ENCODE measurements around the gene FAT2.
"Not testable (repeated sequence)": the region's sequence is repeated elsewhere in the genome, so short reads cannot be mapped to it uniquely, and the experiment has no call there.

FAT2 gene

DNA sequence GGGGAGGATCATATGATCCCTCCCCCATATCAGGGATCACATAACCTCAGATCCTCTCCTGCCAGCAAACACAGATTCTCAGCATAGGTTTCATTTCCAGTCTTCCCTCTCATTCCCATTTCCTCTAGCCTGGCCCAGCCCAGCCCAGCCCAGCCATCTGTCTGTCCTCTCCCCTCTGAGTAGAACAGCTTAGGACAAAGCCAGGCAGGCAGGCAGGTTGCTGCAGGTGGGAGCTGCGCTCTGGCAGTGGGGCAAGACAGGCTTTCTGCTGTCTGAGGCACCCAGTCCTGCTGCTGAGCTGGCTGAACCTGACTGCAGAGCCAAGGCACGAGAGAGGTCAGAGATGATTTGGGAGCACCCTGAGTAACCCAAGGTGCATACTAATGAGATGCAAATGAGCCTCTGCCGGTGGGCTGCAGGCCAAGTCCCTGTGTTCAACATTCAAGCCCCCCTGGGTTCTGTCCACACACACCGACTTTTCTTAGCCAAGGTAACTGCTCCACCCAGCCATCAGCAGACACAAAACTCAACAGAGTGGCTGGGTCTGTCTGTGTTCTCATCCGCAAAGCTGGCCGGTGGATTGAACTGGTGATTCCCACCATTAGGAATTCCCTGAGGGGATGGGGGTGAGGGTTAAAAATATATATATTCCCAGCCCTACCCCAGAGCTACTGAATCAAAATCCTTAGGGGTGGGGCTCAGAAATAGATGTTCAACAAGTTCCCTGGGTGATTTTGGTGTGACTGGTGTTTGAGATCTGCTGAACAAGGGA, 9.1 kb downstream of the FAT2 start:
- DNase-seq (ENCODE audit: low read depth in 2 of 2), result no peak

DNA sequence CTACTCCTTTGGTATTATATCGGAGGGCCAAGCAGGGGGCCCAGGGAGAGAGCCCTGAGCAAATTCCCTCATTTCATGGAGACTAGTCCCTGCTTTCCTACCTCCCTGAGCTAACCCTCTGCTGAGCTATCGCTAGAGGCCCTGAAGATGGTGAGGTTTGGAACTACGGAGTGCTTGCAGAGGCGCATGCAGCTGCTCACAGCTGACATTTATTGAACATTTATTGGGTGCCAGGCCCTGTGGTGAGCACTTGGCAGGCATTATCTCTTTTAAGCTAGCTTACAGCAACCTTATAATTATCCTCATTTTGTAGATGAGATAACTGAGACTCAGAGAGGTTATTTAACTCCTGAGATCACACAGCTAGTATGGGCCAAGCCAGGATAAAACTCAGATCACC, 9.8 kb downstream of the FAT2 start:
- no peak for DNase-seq (ENCODE audit: low read depth in 2 of 2)

- DNase-seq (ENCODE audit: low read depth in 2 of 2), result no peak
Measured at GRCh38 chr5:151580858-151581257, 10.3 kb downstream of the FAT2 start.

DNA sequence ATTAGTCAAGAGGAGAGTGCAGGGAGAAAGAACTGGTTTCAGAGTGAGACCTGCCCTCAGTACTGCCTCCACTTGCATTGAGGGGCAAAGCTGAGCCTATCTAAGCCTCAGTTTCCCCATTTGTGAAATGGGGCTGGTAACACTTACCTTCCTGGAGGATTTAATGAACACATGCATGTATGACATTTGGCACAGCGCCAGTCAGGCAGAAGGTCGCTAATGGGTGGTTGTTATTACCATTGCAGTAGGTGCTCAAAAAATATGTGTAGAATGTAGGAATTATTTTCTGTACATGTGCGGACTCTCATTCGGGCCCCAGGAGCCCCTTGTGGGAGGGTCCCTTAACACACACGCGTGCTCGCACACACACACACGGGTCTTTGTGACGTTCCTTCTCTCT, 10.9 kb downstream of the FAT2 start:
- DNase-seq (ENCODE audit: low read depth in 2 of 2), result no peak

DNA sequence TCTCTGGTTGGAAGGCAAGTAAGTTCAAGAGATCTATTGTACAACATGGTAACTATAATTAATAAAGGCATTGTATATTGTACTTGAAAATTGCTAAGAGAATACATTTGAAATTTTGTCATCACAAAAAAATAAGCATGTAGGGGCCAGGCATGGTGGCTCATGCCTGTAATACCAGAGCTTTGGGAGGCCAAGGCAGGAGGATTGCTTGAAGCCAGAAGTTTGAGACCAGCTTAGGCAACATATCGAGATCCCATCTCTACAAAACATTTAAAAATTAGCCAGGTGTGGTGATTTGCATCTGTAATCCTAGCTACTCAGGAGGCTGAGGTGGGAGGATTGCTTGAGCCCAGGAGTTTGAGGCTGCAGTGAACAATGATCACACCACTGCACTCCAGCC, 12.0 kb downstream of the FAT2 start:
- DNase-seq (ENCODE audit: low read depth in 2 of 2), result not testable (repeated sequence)

GRCh38 chr5:151578326-151579025, 12.7 kb downstream of the FAT2 start:
- DNase-seq (ENCODE audit: low read depth in 2 of 2), result no peak

- DNase-seq (ENCODE audit: low read depth in 2 of 2), result no peak
Measured at GRCh38 chr5:151577566-151577965, 13.6 kb downstream of the FAT2 start.

DNA sequence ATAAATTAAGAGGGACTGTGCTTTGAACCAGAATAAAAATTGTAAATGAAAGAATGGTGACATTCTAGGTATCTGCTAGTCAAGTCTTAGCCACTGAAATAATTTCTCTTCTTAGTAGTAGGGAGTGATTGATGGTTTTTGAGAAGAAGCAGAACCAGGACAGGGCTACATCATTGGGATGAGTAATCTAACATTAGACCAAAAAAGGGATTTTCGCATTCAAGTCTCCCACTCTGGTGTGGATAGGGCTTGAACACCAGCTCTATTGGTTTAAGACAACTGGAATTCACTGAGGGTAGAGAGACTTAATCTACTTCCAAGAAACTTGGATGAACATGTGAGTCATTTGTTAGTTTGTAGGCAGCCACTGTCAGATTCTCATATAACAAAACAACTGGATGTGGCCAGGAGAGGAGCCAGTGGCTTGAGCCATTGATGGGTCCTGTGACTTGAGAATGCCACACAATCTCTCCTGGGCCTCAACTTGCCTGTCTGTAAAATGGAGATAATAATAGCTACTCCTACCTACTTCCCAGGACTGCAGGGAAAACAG, 16.6 kb downstream of the FAT2 start:
- no peak for DNase-seq (ENCODE audit: low read depth in 2 of 2)

DNA sequence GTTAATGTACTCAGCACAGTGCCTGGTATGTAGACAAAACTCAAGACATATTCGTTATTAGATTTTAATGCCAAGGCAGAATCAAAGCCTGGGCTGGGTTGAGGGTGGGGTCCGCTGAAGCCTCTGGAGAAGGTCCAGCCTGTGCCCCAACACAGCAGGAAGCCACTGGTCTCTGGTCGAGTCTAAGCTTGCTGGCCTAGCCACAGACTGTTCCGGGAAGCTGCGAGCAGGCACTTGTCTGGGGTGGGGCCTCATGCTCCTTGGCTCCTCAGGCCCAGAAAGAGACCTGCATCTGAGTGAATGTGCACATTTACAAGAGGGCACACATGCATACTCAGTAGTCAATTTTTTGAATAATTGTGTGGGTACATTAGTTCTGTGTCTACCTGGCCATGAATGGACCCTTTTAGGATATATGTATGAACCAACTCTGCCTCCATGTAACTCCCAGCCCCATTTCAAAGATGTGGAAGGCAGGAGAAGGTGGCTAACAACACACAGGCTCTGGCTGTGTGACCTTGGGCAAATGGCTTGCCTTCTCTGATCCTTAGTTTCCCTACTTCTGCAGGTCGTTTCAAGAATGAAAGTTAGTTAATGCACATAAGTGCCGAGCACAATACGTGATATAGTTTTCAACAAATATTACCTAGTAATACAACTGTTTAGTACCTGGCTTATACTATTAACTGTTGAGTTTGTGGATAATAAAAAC, 18.3 kb downstream of the FAT2 start:
- DNase-seq (ENCODE audit: low read depth in 2 of 2), result no peak

DNA sequence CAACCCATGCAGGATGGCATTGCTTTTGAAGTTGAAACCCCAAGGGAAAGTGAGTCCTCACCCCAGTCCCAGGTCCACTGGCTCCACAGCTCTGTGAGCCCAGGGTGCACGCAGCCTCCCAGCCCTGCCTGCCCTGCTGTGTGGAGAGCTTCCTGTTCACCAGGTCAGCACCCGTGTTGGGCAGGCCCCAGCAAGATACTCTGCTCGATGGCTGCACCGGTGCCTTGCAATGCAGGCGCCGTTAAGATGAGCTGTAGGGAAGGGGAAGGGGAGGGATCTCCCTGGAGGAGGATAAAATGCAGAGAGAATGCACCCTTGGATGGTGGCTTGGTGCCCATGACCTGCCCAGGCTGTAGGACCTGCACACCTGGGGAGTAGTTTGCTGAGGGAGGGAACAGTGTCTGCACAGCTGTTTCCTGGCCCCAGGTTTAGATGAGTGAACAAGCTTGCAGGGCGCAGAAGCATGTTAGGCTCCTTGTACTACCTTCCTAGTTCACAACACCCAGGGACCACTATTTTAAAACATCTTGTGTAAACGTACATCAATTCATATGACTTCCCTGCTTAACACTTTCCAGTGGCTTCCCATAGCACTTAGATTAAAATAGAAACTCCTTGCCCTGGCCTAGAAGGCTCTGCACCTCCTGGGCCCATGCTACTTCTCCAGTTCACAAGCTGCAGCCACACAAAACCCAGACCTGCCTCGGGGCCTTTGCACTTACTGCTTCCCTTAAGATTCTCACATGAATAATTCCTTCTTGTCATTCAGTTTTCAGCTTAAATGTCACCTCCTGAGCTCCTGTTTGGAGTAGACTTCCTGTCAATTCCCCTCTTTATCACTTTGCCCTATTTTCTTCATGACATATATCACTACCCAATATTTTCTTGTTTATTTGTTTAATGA, 19.6 kb downstream of the FAT2 start:
- no peak for DNase-seq (ENCODE audit: low read depth in 2 of 2)

GRCh38 chr5:151570512-151571269, 20.4 kb downstream of the FAT2 start:
- DNase-seq (ENCODE audit: low read depth in 2 of 2), result no peak

DNA sequence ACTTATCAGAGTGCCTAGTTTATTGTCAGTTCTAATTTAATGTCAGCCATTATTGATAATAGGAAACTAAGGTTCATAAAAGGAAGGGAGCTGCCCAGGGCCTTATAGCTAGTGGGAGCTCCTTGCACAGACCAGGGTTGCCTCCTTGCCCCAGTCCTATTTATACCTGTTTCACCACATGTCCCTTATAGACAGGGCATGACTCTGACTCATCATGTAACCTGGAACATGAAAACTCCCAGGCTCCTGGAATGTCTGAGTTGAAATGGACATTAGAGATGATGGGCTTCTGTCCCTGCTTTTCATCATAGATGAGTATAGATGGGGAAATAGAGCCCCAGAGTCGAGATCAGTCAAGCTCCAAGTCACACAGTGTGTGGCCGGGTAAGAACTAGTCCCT, 21.1 kb downstream of the FAT2 start:
- no peak for DNase-seq (ENCODE audit: low read depth in 2 of 2)

- no peak for DNase-seq (ENCODE audit: low read depth in 2 of 2)
Measured at GRCh38 chr5:151569132-151570046, 21.7 kb downstream of the FAT2 start.

DNA sequence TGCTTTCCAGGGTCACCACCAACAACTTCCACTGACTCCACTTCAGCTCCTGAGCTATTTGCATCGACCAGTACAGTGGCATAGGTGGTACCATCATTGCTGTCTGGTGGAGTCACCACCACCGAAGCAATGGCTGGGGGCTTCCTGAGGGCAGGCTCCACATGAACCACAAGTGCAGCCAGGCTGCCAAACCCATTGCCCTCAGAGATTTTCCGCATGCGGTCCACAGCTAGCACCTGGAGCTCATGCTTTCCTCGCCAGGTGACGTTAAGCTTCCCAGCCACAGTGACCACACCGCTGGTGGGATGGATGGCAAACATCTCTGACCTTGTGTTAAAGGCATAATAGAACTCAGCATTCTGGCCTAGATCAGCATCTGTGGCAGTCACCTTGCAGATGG, 23.1 kb downstream of the FAT2 start:
- DNase-seq (ENCODE audit: low read depth in 2 of 2), result no peak

DNA sequence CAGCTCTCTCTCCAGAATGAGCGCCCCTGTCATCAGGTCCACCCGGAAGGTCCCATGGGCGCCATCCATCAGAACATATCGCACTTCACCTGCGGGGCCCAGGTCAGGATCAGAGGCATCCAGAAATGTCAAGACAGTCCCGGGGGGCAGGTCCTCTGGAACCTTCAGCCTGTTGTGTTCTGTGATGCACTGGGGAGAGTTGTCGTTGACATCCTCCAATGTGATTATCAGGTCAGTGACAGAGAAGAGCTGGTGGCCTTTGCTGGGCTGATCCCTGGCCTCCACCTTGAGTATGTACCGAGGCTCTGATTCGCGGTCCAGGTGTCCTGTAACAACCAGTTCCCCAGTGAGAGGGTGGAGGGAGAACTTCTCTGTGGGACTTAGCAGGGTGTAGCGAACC, 25.2 kb downstream of the FAT2 start:
- no peak for DNase-seq (ENCODE audit: low read depth in 2 of 2)

- DNase-seq (ENCODE audit: low read depth in 2 of 2), result no peak
Measured at GRCh38 chr5:151562019-151562707, 29.0 kb downstream of the FAT2 start.

- DNase-seq (ENCODE audit: low read depth in 2 of 2), result no peak
Measured at GRCh38 chr5:151557951-151558350, 33.2 kb downstream of the FAT2 start.

GRCh38 chr5:151557466-151557865, 33.7 kb downstream of the FAT2 start:
- DNase-seq (ENCODE audit: low read depth in 2 of 2), result no peak

DNA sequence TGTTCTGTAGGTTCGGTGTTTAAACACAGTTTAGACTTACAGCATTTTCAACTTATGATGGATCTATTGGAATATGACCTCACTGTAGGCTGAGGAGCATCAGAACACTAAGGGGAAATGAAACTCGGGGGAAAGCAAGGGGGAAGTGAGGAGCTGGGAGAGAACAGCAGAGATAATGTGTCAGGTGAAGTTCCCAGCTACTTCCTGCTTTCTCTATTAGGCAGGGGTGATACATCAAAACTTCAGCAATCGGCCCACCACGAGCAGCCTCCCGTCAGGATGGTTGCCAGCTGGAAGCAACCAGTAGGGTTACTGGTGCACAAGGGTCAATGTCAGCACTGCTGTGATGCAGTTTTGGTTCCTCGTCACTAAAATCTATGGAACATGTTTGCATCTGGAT, 34.3 kb downstream of the FAT2 start:
- no peak for DNase-seq (ENCODE audit: low read depth in 2 of 2)
